H1 (cell line): ENCODE measurements around the gene SH3D19. TPM values are rescaled to one million over a fixed set of nuclear protein-coding genes. Genes with fewer than 3 reads are reported as not detected.

Source experiments
- CHD2 ChIP-seq: IDR thresholded peaks from 2 replicates; pipeline ENCODE4 v1.6.1; 2012; ENCODE audit warnings: low read length, improper control_type of control experiment
- JUN ChIP-seq: IDR thresholded peaks from 2 replicates; pipeline ENCODE4 v1.6.1; 2011; ENCODE audit warnings: low read depth, mild to moderate bottlenecking, improper control_type of control experiment, low read length
- RFX5 ChIP-seq: IDR thresholded peaks from 2 replicates; pipeline ENCODE4 v1.6.1; 2011; ENCODE audit warnings: low read depth, low read length, improper control_type of control experiment, borderline replicate concordance
- SAP30 ChIP-seq: fragments of 300-600 bp; sonication (generic); IDR thresholded peaks from 2 replicates; pipeline ENCODE4 v1.7.1; 2012; ENCODE audit warnings: low read length, moderate library complexity, mild to moderate bottlenecking, inconsistent platforms; ENCODE audit not compliant: insufficient read depth, insufficient replicate concordance
- TEAD4 ChIP-seq: IDR thresholded peaks from 2 replicates; pipeline ENCODE4 v1.6.1; 2012; ENCODE audit warnings: low read depth, low read length, inconsistent platforms, mixed read lengths
- polyA plus RNA-seq, 7 experiments: library from polyadenylated mRNA; depleted of rRNA in 3 of 7; stranded (reverse) in 5 of 7; unstranded in 2 of 7; fragments of >200 nt in 5 of 7; fragments of 200-250 nt in 2 of 7; gene quantifications; 1 replicate in 5 of 7; 2 replicates in 1 of 7; 4 replicates in 1 of 7; pipeline versions ENCODE4 v1.2.1 to v1.2.3, GENCODE V29; 2011 to 2013; ENCODE audit warnings: missing spikeins in 2 of 7, mixed read lengths in 2 of 7
- total RNA-seq: library from RNA; stranded (reverse); fragmentation: NEBNext Ultra II Directional; extraction: Animal tissue kit (Norgen Biotek cat#: 25700); gene quantifications from 2 replicates; pipeline ENCODE4 v1.2.1, GENCODE V29; 2021
- TF ChIP-seq, protein P1 (sequence below), 3 experiments: IDR thresholded peaks; 1 replicate in 2 of 3; 2 replicates in 1 of 3; pipeline versions ENCODE4 v1.5.1 to v1.6.1; 2011; ENCODE audit warnings: low read length in 3 of 3, mild to moderate bottlenecking in 3 of 3, inconsistent platforms in 2 of 3, low read depth in 1 of 3, moderate library complexity in 1 of 3; ENCODE audit not compliant: insufficient read depth in 1 of 3; ENCODE audit errors: control extremely low read depth in 1 of 3
- TF ChIP-seq, protein P2 (sequence below): IDR thresholded peaks from 2 replicates; pipeline ENCODE4 v1.6.1; 2012; ENCODE audit warnings: inconsistent platforms

The SH3D19 gene
- total and polyA plus RNA-seq, 2 of the 8 experiments (the other 6 are each of a cell fraction or from before 2014, with no cell fraction given) = 11.7 to 51.3 TPM

DNA sequence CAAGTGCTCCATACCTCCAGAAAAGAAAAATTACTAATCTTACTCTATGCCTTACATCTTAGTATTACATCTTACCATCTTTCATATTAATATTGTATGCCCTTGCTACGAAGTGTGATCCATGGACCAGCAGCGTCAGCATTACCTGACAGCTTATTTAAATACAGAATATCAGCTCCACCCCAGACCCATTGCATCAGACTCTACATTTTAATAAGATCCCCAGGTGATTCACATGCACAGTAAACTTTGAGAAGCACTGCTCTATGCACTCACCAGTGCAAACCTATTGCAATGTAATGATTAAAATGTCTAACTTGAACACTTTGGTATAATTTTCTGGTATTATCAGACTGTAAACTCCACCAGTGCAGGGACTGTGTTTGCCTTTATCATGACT lies 14.1 kb upstream of the SH3D19 start (continued):
- TF ChIP-seq, protein P1, sequence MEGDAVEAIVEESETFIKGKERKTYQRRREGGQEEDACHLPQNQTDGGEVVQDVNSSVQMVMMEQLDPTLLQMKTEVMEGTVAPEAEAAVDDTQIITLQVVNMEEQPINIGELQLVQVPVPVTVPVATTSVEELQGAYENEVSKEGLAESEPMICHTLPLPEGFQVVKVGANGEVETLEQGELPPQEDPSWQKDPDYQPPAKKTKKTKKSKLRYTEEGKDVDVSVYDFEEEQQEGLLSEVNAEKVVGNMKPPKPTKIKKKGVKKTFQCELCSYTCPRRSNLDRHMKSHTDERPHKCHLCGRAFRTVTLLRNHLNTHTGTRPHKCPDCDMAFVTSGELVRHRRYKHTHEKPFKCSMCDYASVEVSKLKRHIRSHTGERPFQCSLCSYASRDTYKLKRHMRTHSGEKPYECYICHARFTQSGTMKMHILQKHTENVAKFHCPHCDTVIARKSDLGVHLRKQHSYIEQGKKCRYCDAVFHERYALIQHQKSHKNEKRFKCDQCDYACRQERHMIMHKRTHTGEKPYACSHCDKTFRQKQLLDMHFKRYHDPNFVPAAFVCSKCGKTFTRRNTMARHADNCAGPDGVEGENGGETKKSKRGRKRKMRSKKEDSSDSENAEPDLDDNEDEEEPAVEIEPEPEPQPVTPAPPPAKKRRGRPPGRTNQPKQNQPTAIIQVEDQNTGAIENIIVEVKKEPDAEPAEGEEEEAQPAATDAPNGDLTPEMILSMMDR (IDR thresholded peaks at IDR 0.05; ENCODE audit: control extremely low read depth in 1 of 3, insufficient read depth in 1 of 3, low read depth in 1 of 3, low read length in 3 of 3) = no peak
- TF ChIP-seq, protein P2, sequence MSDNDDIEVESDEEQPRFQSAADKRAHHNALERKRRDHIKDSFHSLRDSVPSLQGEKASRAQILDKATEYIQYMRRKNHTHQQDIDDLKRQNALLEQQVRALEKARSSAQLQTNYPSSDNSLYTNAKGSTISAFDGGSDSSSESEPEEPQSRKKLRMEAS = no peak
- TF ChIP-seq CHD2 = no peak
- TF ChIP-seq JUN = no peak
- no peak for TF ChIP-seq TEAD4
- TF ChIP-seq SAP30 = no peak
- TF ChIP-seq RFX5 = no peak
